ENCODE measurements around the gene OSBPL10.

OSBPL10 gene

GRCh38 chr3:31752305-31753049, 228.6 kb downstream of the OSBPL10 start:
- no peak for DNase-seq (ENCODE audit: low read depth in 2 of 2, low spot score in 1 of 2)

DNA sequence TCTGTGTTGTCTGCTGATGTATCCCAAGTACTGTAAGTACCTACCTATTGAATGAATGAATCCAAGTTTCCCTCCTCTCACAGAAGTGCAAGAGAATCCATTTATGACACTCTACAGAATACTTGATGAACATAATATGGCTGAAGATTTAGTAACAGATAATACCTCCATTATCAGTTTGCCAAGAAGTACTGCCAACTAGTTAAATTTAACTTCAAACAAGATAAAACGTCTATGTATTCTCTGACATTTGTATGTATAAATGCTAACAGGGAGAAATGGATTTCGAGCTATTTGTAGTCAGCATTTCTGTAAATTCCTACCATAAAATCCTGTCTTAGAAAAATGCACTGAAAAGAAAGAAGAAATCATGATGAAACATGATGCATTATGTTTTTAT, 230.7 kb downstream of the OSBPL10 start:
- DNase-seq (ENCODE audit: low read depth in 2 of 2, low spot score in 1 of 2) = no peak

- no peak for DNase-seq (ENCODE audit: low read depth in 2 of 2, low spot score in 1 of 2)
These were observed 232.1 kb downstream of the OSBPL10 start for GRCh38 chr3:31748933-31749295.

- no peak for DNase-seq (ENCODE audit: low read depth in 2 of 2, low spot score in 1 of 2)
These were observed 232.7 kb downstream of the OSBPL10 start for GRCh38 chr3:31748281-31748932.

DNA sequence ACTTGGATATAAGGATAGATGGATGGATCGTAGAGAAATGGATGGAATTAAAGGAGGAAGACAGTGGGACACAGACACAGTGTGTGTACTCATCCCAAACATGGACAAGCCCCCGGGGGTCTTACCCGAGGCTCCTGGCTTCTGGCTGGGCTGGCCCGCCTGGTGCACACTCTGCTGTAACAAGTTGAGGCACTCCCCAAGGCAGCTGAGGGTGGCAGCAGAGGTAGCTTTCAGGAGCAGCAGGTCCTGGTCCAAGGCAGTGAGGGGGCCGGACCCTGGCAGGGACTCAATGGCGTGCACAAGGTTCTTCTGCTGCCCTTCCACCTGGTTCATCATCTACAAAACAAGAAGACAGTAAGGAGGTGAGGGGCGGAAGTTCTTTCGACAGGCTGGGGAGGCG, 233.3 kb downstream of the OSBPL10 start:
- no peak for DNase-seq (ENCODE audit: low read depth in 2 of 2, low spot score in 1 of 2)

- DNase-seq (ENCODE audit: low read depth in 2 of 2, low spot score in 1 of 2) = no peak
These were observed 236.1 kb downstream of the OSBPL10 start for GRCh38 chr3:31744913-31745312.

DNA sequence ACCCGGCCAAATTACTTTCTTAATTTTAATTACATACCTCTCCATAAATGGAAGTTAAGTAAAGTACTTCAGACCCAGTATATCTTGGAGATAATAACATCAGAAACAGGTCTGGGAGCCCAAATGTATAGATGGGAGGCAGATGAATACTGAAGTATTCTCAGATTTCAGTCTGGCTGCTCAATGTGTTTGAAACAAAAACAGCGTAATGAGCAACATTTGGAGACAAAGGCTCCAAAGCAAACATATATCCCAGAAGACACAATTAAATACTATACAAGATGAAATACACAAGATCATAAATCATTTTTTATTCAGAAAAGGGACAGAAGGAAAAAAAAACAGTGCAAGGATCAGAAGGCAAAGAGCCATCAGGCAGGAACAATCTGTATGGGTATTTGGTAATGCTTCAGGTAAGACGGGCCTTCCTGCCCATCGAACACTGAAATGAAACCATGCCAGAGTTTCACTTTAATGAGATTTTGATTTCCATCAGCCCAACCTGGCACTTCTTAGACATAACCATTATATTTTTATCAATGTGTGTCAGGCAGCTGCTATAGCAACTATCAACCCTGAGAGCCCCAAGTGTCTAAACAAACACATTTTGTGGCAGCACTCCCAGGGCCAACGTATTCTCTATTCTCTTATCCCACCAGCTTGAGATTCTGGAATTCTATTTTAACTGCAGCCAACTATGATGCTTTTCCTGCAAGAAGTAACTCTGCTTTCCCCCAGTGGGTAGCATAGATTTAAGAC, 237.6 kb downstream of the OSBPL10 start:
- no peak for DNase-seq (ENCODE audit: low read depth in 2 of 2, low spot score in 1 of 2)

- DNase-seq (ENCODE audit: low read depth in 2 of 2, low spot score in 1 of 2) = no peak
These were observed 240.7 kb downstream of the OSBPL10 start for GRCh38 chr3:31740397-31740796.

DNA sequence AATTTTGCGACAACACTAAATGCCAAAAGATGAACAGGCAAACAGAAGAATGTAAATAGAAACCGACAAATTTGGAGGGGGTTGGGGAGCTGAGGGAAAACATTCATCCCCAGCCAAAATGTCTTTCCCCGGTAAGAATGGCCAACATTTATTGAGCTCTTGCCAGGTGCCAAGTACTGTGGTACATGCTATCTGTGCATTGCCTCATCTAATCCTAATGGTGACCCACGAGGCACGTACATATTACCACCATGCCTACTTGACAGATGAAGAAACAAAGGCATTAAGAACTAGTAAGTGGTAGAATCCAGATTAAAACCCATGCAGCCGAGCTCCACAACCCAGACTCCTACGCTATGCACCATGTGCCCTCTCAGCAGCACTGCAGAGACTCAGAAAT, 242.7 kb downstream of the OSBPL10 start:
- no peak for DNase-seq (ENCODE audit: low read depth in 2 of 2, low spot score in 1 of 2)

DNA sequence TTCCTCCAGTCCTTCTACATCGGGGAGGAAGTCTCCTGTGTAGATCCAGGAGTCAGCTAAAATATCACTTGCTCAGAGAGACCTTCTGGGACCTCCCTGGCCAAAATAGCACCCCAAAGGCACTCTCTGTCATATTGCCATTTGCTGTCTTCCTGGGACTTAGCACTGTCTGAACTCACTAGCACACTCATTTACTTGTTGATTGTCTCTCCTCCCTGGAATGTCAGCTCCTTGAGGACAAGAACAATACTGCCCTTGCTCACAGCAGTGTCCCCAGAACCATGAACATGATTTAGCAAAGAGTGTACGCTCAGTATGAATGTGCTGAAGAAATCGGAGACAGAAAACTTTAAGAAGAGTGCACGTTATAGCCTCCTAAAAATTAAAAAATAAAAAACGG, 245.4 kb downstream of the OSBPL10 start:
- DNase-seq (ENCODE audit: low read depth in 2 of 2, low spot score in 1 of 2) = no peak

DNA sequence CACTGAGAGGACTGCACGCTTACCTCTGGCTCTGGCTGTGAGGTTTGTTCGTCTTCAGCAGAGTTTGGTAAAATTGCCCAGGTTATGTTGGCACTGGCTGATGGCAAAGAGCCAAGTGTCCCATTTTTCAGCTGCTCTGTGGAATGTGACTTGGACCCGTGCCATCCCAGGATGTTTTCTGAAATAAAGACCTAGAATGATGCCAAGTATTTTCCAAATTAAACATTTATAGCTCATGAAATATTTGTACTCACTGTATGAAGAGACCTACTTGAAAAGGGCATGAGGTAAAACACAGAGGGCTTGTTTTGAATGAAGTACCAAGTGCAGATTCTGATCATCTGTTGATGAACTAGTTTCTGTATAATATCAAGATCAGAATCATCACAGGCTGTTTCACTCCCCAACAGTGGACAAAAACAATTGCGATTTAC, 247.8 kb downstream of the OSBPL10 start:
- DNase-seq (ENCODE audit: low read depth in 2 of 2, low spot score in 1 of 2) = no peak

GRCh38 chr3:31732548-31732947, 248.5 kb downstream of the OSBPL10 start:
- no peak for DNase-seq (ENCODE audit: low read depth in 2 of 2, low spot score in 1 of 2)

- no peak for DNase-seq (ENCODE audit: low read depth in 2 of 2, low spot score in 1 of 2)
These were observed 251.5 kb downstream of the OSBPL10 start for GRCh38 chr3:31729573-31729972.

DNA sequence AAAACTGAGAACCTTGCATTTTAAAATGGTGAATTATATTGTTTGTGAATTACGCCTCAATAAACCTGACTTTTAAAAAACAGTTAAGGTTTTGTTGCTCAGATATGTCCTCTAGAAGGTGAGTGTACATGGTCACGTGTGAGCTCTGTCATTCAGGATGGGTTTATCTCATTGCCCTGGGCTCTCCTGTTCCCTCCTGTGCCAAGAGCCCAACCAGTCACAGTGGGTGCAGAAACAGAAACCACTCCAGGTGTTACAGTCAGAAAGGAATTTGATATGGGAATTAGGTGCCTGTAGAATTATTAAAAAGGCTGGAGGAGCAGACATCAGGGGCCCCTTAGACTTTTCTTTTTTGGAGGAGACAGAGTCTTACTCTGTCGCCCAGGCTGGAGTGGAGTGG, 252.0 kb downstream of the OSBPL10 start:
- no peak for DNase-seq (ENCODE audit: low read depth in 2 of 2, low spot score in 1 of 2)

DNA sequence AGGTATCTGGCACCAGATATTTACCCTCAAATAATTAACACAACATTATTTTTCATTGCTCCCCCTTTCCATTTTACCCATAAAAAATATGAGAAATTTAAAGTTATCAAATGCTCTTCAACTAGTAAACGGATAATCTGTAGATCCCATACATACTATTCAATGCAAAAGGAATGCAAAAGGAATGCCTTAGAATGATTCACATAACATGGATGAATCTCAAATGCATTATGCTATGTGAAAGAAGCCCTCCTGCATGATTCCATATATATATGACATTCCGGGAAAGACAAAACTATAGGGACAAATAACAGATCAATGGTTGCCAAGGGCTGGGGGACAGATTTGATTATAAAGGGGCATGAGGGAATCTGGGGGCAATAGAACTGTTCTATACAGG, 252.7 kb downstream of the OSBPL10 start:
- no peak for DNase-seq (ENCODE audit: low read depth in 2 of 2, low spot score in 1 of 2)

DNA sequence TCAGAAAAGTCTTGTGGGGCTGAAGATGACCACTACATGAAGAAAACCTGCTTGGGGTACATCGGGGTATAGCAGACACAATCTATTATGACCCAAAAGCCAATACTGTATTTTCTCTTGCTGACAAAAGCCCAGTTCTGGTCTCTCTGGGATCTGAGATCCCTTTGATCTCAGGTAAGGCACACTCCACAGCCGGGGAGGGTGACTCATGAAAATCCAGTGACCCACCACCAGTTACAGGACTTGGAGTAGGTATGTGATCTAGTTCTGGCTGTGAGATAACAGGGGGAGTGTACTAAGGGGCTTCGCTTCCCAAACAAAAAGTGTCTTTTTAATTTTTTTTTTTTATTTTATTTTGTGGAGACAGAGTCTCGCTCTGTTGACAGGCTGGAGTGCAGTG, 255.1 kb downstream of the OSBPL10 start:
- no peak for DNase-seq (ENCODE audit: low read depth in 2 of 2, low spot score in 1 of 2)

GRCh38 chr3:31725568-31725967, 255.5 kb downstream of the OSBPL10 start:
- no peak for DNase-seq (ENCODE audit: low read depth in 2 of 2, low spot score in 1 of 2)

DNA sequence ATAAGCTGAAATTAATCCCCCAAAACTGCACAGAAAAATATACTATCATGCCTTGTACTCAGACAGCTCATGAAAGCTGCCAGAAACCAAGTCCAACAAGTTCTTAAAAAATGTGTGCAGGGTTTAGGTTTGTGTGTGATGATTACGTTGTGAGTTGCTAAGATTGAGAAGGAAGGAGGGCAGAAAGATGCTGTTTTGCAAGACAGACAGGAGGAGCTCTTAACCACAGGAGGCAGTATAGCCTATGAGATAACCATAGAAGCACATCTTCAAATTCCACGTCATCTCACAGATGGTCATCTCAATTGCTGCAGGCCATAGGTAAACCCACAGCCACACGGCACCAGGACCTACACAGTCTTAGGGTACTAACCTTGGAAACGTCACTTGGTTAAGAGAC, 256.4 kb downstream of the OSBPL10 start:
- DNase-seq (ENCODE audit: low read depth in 2 of 2, low spot score in 1 of 2) = no peak

GRCh38 chr3:31724116-31724515, 256.9 kb downstream of the OSBPL10 start:
- DNase-seq (ENCODE audit: low read depth in 2 of 2, low spot score in 1 of 2) = no peak

GRCh38 chr3:31723701-31724100, 257.4 kb downstream of the OSBPL10 start:
- DNase-seq (ENCODE audit: low read depth in 2 of 2, low spot score in 1 of 2) = no peak

- DNase-seq (ENCODE audit: low read depth in 2 of 2, low spot score in 1 of 2) = no peak
These were observed 259.4 kb downstream of the OSBPL10 start for GRCh38 chr3:31721676-31722075.
